ENCODE data around the gene CLOCK. TPM values are rescaled to one million over a fixed set of nuclear protein-coding genes. Genes with fewer than 3 reads are reported as not detected.

CLOCK gene
- total RNA-seq, 1 donor from 2014 or later, result 35.9 TPM

DNA sequence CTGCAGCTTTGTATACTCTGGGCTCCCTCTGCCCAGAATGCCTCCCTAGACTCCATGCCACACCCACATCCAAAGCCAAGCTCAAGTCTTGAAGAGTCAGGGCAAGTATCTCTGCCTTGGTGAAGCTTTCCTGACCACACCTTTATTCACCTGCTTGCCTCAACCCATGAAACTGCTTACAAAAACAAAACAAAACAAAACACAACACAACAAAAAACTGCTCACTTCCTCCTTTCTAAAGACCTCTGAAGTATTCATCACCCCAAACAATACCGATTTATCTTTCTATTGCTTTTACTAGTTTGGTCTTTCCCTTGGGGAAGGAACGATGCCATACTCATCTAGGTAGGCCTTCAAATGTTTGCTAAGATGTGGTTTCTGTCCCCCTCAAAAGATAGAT lies 105.9 kb downstream of the CLOCK start:
- Mint-ChIP-seq H3K36me3 (peaks cover 33% of the 10 kb centered on the region), H3K27me3 (ENCODE audit: insufficient read depth, low read depth) (no peaks in the 10 kb centered on the region), H3K4me1 (no peaks in the 10 kb centered on the region), H3K4me3 (no peak overlapping the region), H3K27ac (no peak overlapping the region), H3K9me3 (no peaks in the 10 kb centered on the region)
- no peaks in the 10 kb centered on the region for H3K27me3 ChIP-seq
- no peaks in the 10 kb centered on the region for H3K4me1 ChIP-seq
- no peak overlapping the region for H3K27ac ChIP-seq
- H2AFZ ChIP-seq (replicated peaks), result no peak overlapping the region
- TF ChIP-seq EZH2 (IDR thresholded peaks at IDR 0.05), result no peak
- TF ChIP-seq CTCF (IDR thresholded peaks at IDR 0.05), result no peak
- TF ChIP-seq EZH2phosphoT487 (IDR thresholded peaks at IDR 0.05), result no peak
- no peak overlapping the region for H3K4me3 ChIP-seq
- no peaks in the 10 kb centered on the region for H3K9me3 ChIP-seq (ENCODE audit: low read depth)
- no peaks in the 10 kb centered on the region for H3K79me2 ChIP-seq (ENCODE audit: low read depth)
- no peaks in the 10 kb centered on the region for H4K20me1 ChIP-seq (ENCODE audit: low read depth)
- H3K9ac ChIP-seq, result no peak overlapping the region
- peaks cover 7% of the 10 kb centered on the region for H3K36me3 ChIP-seq
- DNase-seq (ENCODE audit: low spot score), result no peak
- H3K4me2 ChIP-seq, result no peak overlapping the region
- peaks cover under 1% of the 10 kb centered on the region for H3F3A ChIP-seq (ENCODE audit: low read depth)

DNA sequence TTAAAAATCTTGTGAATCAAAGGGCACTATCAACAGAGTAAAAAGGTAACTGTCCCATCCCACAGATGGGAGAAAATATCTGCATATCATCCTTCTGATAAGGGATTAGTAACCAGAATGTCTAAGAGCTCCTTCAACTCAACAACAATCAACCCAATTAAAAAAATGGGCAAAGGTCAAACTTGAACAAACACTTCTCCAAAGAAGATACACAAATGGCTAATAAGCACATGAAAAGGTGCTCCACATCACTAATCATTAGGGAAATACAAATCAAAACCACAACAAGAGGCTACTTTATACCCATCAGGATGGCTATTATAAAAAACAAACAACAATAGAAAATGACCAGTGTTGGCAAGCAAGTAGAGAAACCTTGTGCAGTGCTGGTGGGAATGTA lies 107.7 kb downstream of the CLOCK start:
- no peak for DNase-seq (ENCODE audit: low spot score)
- H3K4me3 Mint-ChIP-seq, result no peak overlapping the region

GRCh38 chr4:55438314-55438713 lies 108.4 kb downstream of the CLOCK start:
- Histone ChIP-seq H3K27ac (no peak overlapping the region), H4K20me1 (ENCODE audit: low read depth) (no peaks in the 10 kb centered on the region), H3K4me2 (no peak overlapping the region), H3K4me1 (no peaks in the 10 kb centered on the region), H3K9ac (no peak overlapping the region), H3K4me3 (no peak overlapping the region), H3K36me3 (peaks cover 5% of the 10 kb centered on the region), H3K79me2 (ENCODE audit: low read depth) (no peaks in the 10 kb centered on the region), H3K9me3 (ENCODE audit: low read depth) (no peaks in the 10 kb centered on the region), H2AFZ (replicated peaks) (no peak overlapping the region), H3K27me3 (no peaks in the 10 kb centered on the region), H3F3A (ENCODE audit: low read depth) (peaks cover 9% of the 10 kb centered on the region)
- no peaks in the 10 kb centered on the region for H3K9me3 Mint-ChIP-seq
- TF ChIP-seq EZH2phosphoT487 (IDR thresholded peaks at IDR 0.05), result no peak
- no peak for TF ChIP-seq CTCF (IDR thresholded peaks at IDR 0.05)
- no peak for TF ChIP-seq EZH2 (IDR thresholded peaks at IDR 0.05)
- H3K27ac Mint-ChIP-seq, result no peak overlapping the region
- peaks cover 33% of the 10 kb centered on the region for H3K36me3 Mint-ChIP-seq
- DNase-seq (ENCODE audit: low spot score), result no peak
- no peaks in the 10 kb centered on the region for H3K27me3 Mint-ChIP-seq (ENCODE audit: insufficient read depth, low read depth)
- H3K4me3 Mint-ChIP-seq, result no peak overlapping the region
- no peaks in the 10 kb centered on the region for H3K4me1 Mint-ChIP-seq

More for the DNA sequence above, 107.7 kb downstream of the CLOCK start:
- Mint-ChIP-seq H3K36me3 (peaks cover 36% of the 10 kb centered on the region), H3K4me1 (no peaks in the 10 kb centered on the region), H3K27ac (no peak overlapping the region), H3K27me3 (ENCODE audit: insufficient read depth, low read depth) (no peaks in the 10 kb centered on the region), H3K9me3 (no peaks in the 10 kb centered on the region)
- H4K20me1 ChIP-seq (ENCODE audit: low read depth), result no peaks in the 10 kb centered on the region
- no peak overlapping the region for H3K4me2 ChIP-seq
- TF ChIP-seq EZH2phosphoT487 (IDR thresholded peaks at IDR 0.05) (no peak), EZH2 (IDR thresholded peaks at IDR 0.05) (no peak), CTCF (IDR thresholded peaks at IDR 0.05) (no peak)
- no peak overlapping the region for H3K9ac ChIP-seq
- peaks cover 9% of the 10 kb centered on the region for H3F3A ChIP-seq (ENCODE audit: low read depth)
- H3K4me3 ChIP-seq, result no peak overlapping the region
- H3K36me3 ChIP-seq, result no peaks in the 10 kb centered on the region
- H3K27ac ChIP-seq, result no peak overlapping the region
- H3K9me3 ChIP-seq (ENCODE audit: low read depth), result no peaks in the 10 kb centered on the region
- H3K79me2 ChIP-seq (ENCODE audit: low read depth), result no peaks in the 10 kb centered on the region
- no peaks in the 10 kb centered on the region for H3K27me3 ChIP-seq
- no peaks in the 10 kb centered on the region for H3K4me1 ChIP-seq
- no peak overlapping the region for H2AFZ ChIP-seq (replicated peaks)

All from neural progenitor cell (in vitro differentiated cells).